HG03095 (cell line): Measurements from ENCODE around the gene GPR142.
"Not testable (repeated sequence)": the region's sequence is repeated elsewhere in the genome, so short reads cannot be mapped to it uniquely, and the experiment has no call there.

ENCODE experiments used
- ATAC-seq: cut with Tn5 transposase; IDR thresholded peaks from one replicate; pipeline ENCODE4 v1.9.1; 2021; ENCODE audit warnings: moderate library complexity; ENCODE audit not compliant: unreplicated experiment

Gene GPR142

DNA sequence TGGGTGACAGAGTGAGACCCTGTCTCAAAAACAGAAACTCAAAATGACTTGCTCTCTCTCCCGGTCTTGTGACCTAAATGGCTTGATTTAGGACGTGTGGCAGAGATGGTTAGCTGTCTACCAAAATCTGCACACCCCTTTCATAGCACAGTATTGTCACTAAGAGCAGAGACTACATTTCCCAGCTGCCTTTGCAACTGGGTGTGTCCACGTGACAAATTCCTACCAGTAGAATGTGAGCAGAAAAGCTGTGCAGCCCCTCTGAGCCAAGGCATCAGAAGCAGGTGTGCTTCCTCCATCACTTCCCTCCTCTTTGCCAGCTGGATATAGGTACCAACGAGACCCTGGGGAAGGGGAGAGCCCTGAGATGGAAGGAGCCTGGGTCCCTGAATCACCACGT lies 25.5 kb downstream of the GPR142 start:
- no peak for ATAC-seq

DNA sequence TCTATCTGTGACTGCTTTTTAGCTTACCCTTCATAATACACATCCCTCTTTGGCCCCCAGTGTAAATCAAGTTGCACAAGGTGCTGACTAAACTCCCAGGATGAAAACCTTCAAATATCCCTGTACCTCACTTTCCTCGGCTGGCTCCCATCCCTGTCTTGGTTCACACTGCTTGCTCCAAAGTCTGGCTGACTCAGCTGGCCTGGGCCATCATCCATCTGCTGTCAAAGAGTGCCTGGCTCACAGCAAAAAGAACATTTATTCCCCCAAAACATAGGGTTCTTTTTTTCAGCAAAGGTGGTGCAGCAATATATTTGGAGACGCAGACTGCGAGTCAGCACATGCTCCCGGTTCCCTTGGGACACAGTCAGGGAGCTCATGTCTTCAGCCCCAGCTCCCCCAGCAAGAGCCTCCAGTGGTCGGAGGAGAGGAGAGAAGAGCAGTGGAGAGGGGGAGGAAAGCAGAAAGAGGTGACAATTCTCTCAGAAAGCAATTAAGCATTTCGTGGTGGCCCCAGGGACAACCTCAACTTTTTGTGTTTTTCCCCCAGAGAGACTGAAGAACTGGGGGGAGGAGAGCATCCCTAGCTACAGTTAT lies 26.1 kb downstream of the GPR142 start:
- no peak for ATAC-seq

DNA sequence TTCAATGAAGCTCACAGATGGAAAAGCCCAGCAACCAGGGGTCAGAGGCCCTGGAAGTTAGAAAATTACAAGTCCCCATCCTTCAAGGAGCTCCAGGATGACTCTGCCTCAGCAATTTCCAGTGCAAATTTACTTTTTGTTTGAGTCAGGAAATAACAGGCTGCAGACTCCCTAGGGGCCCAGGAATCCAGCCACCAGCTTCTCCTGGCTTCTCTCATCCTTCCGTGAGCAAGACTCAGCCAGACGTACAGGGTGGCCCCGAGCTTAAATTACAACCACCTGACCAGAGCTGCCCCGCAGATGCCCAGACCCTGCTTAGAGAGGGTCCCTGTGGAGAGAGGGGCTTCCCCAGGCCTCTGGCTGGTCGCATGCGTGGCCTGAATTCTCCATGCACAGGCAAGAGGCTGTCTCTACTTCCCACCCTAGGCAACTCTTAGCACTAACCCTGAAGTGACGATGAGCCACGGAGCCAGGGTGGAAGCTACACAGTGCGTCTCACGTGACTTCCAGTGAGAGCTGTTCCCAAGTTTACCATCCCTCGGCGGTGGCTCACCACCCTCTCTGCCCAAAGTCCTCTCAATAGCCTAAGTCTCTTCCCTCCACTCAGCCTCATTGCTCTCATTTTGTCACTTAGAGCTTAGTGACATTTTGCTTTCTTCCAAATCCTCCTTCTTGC lies 27.1 kb downstream of the GPR142 start:
- ATAC-seq = no peak

DNA sequence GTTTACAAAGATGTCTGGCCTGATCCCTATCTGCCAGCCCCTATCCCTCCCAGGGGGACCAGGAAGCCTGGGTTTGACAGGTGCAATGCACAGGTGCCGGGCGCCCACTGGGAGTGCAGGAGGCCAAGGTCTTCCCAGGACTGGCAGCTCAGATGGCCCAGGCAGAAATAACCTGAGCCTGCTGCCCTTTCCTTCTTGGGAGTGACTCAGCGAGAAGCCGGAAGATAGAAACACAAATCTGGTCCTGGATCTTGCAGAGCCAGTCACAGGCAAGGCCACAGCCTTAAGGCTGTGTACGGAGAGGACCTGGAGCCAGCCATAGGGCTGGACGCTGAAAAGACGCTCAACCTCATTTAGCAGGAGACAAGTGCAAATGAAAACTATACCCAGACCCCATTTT lies 27.7 kb downstream of the GPR142 start:
- ATAC-seq = no peak

DNA sequence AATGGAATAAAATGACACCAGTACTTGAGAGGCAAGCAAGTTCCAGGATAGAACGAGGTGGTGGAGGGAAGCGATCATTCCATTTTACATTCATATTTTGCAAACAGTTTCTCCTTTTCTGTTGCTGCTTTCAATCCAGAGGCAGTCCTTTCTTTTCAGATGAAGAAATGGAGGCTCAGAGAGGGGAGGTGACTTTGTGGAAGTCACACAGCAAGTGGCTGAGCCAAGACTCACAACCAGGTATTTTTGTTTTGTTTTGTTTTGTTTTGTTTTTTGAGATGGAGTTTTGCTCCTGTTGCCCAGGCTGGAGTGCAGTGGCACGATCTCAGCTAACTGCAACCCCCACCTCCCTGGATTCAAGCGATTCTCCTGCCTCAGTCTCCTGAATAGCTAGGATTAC lies 29.3 kb downstream of the GPR142 start:
- no peak for ATAC-seq

DNA sequence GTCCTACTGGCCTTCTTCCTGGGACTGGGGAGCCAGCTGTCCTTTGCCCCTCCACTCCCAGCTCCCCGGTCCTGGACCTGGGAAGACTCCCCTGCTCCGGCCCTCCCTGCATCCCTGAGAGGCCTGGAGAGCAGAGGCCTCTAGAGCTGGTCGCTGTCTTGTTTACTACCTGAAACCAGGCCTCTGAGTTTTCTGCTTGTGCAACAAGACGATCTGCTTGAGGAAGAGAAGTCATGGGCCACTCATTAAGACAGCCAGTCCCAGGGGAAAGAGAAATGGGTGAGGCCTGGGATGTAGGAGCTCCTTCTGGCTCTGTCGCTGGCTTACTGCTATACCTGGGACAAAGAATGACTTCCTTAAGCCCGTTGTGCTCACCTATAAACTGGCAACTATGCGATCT lies 34.7 kb downstream of the GPR142 start:
- ATAC-seq = no peak

DNA sequence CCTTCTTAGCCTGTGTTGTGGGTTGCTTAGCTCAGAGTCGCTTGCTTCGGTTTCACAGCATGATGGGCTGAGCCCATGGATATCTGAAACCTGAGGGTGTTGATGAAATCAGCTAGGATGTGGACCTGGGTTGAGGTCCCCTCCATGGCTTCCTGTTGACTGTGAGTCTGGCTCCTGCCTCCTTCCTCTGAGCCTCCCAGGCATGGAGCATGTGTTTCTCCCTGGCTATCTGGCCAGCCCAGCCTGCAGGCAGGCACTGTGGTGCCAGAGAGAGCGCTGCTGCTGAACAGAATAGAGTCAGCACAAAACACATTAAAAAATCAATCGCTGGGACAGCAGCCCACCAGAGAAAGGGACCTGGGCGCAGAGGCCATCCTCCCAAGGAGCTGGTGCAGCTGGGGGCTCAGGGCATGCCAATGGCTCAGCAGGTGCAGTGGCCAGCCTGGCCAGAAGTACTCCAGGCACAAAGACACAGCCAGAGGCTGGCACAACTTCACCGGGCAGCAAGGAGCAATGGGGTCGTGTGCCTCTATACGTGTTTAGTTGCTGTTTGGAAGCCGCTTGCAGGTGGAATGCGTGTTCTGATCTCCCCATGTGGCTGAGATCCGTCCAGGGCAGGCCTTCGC lies 36.3 kb downstream of the GPR142 start:
- ATAC-seq = no peak

DNA sequence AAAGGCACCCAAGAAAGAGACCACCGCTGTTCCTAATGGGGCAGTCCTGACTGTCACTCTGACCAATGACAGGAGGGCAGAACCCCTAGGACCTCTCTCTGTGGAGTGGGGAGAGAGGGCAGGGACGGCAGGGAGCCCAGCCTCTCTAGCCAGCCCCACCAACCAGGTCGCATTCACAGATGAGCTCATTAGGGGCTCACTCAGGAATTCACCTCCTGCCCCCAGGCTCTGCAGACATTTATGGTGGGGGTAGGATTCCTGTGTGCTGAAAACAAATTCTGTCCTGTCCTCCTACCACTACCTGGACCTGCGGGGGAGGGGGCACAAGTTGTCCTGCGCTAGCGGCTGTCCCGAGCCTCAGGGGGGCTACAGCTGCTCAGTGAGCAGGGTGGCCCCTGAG lies 36.9 kb downstream of the GPR142 start:
- no peak for ATAC-seq

DNA sequence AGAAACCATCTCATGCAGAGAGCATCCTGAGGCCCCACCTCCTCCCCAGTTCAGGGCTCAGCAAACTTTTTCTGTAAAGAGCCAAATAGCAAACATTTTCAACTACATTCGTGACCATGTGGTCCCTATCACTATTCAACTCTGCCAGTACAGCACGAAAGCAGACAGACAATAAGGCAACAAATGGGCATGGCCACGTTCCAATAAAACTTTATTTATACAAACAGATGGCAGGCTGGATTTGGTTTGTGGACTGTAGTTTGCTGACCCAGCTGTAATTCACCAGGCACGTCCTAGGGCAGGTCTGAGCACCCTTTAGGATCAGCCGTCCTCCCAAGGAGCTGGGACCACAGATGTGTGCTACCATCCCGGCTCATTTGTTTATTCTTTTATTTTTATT lies 37.5 kb downstream of the GPR142 start:
- ATAC-seq = no peak

DNA sequence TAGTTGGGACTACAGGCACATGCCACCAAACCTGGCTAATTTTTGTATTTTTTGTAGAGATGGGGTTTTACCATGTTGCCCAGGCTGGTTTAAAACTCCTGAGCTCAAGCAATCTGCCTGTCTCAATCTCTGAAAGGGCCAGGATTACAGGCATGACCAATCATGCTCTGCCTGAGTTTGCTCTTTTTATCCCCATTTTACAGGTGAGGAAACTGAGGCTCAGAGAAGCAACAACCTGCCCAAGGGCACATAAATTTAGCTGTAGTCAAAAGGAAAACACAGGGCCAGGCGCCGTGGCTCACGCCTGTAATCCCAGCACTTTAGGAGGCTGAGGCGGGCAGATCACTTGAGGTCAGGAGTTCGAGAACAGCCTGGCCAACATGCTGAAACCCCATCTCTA lies 38.0 kb downstream of the GPR142 start:
- ATAC-seq = not testable (repeated sequence)

DNA sequence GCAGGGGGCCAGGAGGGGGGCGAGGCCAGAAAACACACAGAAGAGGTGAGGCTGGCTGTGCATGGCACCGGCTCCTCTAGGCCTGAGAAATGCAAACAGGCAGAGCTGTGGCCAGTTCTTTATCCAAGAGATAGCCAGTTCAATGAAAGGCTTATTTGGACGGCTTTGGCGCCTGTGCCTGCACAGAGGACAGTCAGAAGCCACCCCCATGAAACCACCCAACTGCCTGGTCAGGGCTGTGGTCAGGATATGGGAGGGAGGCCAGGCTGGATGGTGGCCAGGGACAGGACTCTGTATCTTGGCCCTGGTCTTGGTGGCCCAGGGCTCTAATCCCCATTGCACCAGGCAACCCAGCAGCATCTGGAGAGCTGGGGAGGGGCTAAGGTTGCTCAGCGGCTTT lies 40.1 kb downstream of the GPR142 start:
- ATAC-seq = no peak

DNA sequence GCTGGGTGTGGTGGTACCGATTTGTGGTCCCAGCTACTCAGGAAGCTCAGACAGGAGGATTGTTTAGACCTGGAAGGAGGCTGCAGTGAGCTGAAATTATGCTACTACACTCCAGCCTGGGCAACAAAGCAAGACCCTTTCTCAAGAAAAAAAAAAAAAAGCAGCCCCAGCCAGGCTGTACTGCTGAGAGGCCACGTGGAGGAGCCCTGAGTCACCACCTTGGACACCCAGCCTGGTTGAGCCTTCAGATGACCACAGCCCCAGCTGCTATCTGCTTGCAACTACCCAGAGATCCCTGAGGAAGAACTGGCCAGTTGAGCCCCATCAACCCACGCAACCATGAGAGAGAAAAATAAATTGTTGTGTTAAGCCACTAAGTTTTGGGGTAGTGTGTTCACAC lies 41.0 kb downstream of the GPR142 start:
- no peak for ATAC-seq

DNA sequence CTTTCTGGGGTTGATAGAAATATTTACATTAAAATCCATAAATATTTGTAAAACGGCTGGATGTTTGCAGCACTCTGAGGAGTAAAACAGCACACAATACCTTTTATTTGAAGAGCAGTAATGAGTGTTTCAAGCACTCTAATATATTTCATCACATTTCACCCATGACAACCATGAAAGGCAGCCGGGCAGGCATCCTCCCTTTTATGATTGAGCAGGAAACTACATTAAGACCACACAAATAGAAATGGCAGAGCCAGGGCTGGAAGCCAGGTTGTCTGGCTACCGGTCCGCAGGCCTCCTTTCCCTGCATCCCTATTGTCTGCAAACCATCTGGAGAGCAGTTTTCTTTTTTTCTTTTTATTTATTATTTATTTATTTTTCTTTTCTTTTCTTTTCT lies 41.5 kb downstream of the GPR142 start:
- ATAC-seq = no peak

DNA sequence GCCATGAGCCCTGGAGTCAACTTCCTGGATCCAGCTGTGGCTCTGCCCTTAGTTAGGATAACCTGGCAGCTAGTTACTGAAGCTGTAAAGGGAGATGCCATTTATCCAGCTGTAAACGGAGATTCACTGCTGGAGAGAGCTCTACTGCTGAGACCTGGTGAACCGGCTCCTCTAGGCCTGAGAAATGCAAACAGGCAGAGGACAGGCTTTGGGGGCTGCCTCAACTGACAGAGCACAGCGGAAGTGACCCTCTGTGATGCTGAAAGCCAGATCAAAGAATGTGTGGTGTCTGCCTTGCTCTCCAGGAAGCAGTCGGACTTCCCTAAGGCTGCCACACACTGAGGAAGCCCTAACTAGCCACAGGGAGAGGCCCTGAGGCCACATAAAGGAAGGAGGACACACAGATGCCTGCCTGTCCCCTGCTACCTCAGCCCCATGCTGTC lies 42.7 kb downstream of the GPR142 start:
- ATAC-seq = no peak

DNA sequence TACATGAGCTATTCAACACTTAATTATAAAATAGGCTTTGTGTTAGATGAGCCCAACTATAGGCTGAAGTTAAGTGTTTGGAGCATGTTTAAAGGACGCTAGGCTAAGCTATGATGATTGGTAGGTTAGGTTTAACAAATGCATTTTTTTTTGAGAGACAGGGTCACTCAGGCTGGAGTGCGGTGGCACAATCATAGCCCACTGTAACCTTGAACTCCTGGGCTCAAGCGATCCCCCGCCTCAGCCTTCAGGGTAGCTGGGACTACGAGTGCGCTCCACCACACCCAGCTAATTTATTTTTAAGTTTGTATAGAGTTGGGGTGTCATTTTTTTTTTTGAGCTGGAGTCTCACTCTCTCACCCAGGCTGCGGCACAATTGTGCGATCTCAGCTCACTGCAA lies 45.3 kb downstream of the GPR142 start:
- no peak for ATAC-seq

DNA sequence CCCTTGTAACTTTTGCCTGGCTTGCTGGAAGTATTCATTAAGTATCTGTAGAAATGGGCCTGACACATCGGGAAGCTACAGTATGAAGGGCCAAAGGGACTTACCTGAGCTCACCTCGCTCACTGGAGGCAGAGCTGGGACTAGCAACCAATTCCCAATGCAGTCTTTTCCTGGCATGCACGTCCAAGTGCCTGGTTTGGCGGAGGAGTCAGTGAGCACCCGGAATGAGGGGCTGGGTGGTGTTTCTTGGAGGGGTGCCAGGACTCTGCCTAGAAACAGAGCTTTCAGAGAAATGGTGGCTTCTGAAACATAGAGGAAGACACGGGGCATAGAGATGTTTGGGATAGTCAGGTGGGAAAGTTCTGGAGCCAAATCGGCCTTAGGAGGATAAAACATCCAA lies 46.2 kb downstream of the GPR142 start:
- ATAC-seq = no peak

DNA sequence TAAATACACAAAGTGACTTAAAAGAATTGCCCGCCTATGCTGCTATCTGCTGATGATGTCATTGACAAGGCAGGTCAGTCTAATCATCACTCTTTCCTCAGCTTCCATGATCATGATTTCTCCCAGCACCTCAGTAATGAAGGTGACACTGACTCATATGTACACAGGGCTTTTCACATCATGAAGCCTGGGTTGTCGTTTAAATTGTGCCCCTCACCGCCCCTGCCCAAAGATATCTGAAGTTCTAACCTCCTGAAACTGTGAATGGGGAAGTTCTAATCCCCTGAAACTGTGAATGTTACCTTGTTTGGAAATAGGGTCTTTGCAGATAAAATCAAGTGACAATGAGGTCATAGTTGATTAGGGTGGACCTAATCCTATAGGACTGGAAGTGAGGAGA lies 47.2 kb downstream of the GPR142 start:
- no peak for ATAC-seq

DNA sequence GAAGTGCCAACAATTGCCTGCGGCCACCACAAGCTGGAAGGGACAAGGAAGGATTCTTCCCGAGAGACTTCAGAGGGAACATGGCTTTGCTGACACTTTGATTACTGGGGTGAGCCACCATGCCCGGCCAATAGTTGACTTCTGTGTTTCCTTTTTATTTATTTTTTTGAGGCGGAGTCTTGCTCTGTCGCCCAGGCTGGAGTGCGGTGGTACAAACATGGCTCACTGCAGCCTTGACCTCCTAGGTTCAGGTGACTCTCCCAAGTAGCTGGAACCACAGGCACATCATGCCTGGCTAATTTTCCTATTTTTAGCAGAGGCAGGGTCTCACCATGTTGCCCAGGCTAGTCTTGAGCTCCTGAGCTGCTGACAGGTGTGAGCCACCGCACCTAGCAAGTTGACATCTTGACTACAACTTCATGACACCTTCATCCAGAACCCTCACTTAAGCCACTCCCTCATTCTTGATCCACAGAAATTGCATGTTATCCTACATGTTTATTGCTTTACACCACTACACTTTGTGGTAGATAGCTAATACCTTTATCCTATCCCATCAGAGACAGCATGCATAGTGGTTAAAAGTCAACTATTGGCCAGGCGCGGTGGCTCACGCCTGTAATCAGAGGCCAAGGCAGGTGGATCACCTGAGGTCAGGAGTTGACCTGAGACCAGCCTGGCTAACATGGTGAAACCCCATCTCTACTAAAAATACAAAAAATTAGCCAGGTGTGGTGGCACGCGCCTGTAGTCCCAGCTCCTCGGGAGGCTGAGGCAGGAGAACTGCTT lies 48.5 kb downstream of the GPR142 start:
- ATAC-seq = no peak

DNA sequence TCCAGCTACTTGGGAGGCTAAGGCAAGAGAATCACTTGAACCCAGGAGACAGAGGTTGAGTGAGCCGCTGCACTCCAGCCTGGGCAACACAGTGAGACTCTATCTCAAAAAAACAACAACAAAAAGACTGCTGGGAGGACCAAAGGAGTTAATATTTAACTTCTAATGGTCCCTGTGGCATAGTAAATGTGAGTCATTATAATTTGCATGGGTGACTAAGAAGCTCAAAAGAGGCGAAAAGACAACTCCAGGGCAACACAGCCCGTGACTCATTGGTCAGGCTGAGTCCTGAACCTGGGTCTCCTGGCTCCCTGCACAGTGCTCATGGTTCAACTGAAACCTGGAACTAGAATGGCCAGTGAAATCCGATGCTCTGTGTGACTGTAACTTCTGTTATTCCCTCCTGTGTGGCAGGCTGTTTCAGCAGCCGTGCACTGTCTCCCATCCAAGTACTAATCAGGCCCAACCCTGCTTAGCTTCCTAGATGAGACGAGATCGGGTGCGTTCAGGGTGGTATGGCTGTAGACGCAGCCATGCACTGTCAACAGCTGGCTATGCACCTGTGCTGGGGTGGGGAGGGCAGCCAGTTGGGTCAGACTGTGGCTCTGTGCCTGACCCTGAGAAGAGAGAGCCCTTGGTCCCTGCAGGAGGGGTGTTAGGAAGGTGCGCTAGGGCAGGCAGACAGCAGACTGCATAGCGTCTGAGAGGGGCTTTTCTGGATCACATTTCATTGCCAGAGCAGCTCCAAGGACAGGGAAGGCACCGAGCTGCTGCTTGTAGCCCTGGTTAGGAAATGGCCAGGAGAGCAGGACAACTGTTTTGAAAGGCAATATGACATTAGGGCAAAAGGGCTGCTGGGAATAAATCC lies 50.1 kb downstream of the GPR142 start:
- no peak for ATAC-seq

DNA sequence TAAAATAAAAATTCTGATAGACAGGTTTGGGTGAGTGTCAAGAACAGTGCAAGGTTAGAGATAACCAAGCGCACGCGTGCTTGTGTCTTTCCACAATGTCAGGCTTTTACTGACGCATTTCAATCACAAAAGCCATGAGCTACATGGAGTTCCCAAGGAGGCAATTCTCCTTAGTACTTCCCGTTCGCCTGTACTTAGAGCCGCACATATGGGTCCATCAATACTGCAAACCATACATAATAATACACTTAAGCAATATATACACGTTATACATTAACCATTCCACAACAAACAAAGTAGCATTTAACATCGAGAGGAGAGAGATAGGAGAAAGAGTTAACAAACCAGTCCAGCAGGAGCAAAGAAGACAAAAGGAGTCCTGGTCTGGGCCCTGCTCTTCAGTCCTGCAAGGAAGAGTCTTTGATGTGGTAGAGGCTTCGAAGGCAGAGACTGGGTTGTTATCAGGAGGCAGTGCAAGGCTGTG lies 52.7 kb downstream of the GPR142 start:
- no peak for ATAC-seq
